Upper lobe of left lung (tissue), 4 donors: ENCODE data around the gene NREP.

Source experiments
- CTCF ChIP-seq, 6 experiments: fragments of 450-650 bp in 4 of 6; fragments of 200-600 bp in 2 of 6; sonication (generic) in 2 of 6; IDR thresholded peaks; one replicate each; pipeline ENCODE4 v1.5.1; 2016 to 2019; ENCODE audit warnings: antibody characterized with exemption in 6 of 6
- POLR2AphosphoS5 ChIP-seq, 2 donors: sonication (generic); formaldehyde crosslinking; IDR thresholded peaks; one replicate each; pipeline ENCODE4 v1.5.1; 2017; ENCODE audit warnings: antibody characterized with exemption in 2 of 2

DNA sequence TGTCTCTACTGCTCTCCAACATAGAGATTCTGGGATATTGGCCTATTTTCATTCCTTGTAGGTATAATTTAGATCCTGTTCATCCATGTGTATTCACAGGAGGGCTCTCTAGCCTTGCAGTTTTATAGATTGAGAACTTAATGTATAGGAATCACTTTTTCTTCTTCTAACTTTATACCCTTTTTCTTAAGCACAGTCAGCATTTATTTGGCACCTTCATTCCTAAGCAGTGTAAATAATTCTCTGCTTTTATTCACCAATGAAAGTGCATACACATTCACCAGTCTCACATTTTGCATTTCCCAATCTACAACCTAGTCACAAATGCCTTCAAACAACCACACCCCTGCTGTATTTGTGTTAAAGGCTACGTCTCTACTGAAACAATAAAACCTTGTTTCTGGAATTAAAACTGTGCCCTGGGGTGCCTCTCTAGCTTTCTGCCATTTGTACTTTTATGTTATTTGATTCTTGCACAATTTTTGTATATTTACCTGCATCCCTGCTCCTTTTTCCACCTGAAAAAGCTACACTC, 49.3 kb downstream of the NREP start:
- TF ChIP-seq POLR2AphosphoS5 (IDR thresholded peaks at IDR 0.05) (no peak), CTCF (IDR thresholded peaks at IDR 0.05) (no peak)
